Measurements from ENCODE around the gene SBF2.
"Not testable (repeated sequence)": the region's sequence is repeated elsewhere in the genome, so short reads cannot be mapped to it uniquely, and the experiment has no call there.

SBF2 gene

DNA sequence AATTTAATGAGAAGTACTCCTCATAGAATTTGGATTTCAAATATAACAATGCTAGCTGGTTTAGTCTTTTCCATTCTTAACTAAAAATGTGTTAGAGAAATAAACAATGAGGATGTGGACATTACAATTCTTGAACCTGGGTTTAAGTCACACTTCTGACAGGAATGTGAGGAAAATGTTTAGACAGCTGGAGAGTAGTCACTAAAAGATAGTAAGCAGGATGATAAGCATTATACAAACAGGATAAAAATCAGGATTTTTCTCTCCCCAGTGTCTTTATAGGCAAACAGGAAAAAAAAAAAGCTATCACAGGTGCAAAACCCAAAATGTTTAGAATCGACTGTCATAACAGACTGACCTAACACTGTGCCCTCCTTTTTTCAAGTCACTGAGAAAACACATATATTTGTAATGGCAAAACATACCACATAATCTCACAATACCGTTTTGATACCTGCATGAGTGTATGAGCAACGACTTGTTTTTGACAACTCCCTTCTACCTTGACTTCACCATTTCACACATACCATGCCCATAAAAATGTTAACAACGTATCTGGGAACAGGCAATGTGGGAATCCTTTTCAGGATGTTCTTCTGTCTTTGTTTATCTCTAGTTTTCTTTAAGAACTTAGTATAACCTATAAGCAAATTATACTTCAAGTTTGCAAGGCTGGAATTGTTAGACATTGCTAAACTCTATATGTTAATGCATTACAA, 242.0 kb downstream of the SBF2 start:
- no peak overlapping the region for H3K27ac ChIP-seq (ENCODE audit: low read depth, low read length, severe bottlenecking)
- H3K36me3 ChIP-seq (ENCODE audit: control insufficient read depth, insufficient read depth, low read length): no peaks in the 10 kb centered on the region
- H3K9me3 ChIP-seq (ENCODE audit: control insufficient read depth, low read length): no peaks in the 10 kb centered on the region
- WGBS, 2 experiments (ENCODE audit: insufficient coverage in 2 of 2): 68 to 76% methylated on average over 2 of the region's 4 CpGs
- no peaks in the 10 kb centered on the region for H3K4me1 ChIP-seq (ENCODE audit: control insufficient read depth, insufficient read depth, low read length, poor library complexity, severe bottlenecking)
- H3K4me3 ChIP-seq (ENCODE audit: extremely low read depth, insufficient read depth, low read length, poor library complexity, severe bottlenecking): no peak overlapping the region

DNA sequence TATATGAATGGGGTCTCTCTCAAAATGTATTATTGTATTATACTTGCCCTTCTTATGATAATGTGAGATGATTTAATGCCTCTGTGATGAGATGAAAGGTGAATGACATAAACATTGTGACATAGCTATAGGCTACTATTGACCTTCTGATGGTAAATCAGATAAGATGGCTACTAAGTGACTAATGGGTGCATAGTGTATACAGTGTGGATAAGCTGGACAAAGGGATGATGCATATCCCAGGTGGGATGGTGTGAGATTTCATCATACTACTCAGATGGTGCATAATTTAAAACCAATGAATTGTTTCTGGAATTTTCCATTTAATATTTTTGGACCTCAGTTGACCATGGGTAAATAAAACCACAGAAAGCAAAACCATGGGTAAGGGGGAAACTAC, 243.5 kb downstream of the SBF2 start:
- Histone ChIP-seq H3K9me3 (ENCODE audit: control insufficient read depth, low read length) (peaks cover 2% of the 10 kb centered on the region), H3K4me3 (ENCODE audit: extremely low read depth, insufficient read depth, low read length, poor library complexity, severe bottlenecking) (no peak overlapping the region), H3K4me1 (ENCODE audit: control insufficient read depth, insufficient read depth, low read length, poor library complexity, severe bottlenecking) (no peaks in the 10 kb centered on the region)

DNA sequence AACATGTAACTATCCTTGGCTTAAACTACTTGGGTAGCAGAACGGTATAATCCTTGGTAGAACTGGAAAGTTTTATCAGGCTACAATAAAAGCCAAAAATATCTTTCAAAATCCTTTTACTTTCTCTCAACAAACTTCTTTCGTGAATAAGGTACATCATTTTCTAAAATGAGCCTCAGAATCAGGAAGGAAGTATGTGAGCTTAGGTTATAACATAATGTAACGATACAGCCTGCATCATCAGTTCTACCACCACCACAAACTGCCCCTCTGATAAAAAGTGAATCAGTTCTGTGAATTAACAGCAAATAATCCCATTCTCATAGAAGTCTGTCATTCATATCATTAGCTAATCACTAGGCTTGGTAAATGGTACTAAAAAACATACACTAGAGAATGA, 244.3 kb downstream of the SBF2 start:
- no CpG with 5 or more reads among the region's 3 CpGs for WGBS, 2 experiments (ENCODE audit: insufficient coverage in 2 of 2)
- Histone ChIP-seq H3K27ac (ENCODE audit: low read depth, low read length, severe bottlenecking) (no peak overlapping the region), H3K9me3 (ENCODE audit: control insufficient read depth, low read length) (peaks cover 11% of the 10 kb centered on the region), H3K4me1 (ENCODE audit: control insufficient read depth, insufficient read depth, low read length, poor library complexity, severe bottlenecking) (no peaks in the 10 kb centered on the region), H3K36me3 (ENCODE audit: control insufficient read depth, insufficient read depth, low read length) (no peaks in the 10 kb centered on the region), H3K4me3 (ENCODE audit: extremely low read depth, insufficient read depth, low read length, poor library complexity, severe bottlenecking) (no peak overlapping the region)

More for the DNA sequence above, 243.5 kb downstream of the SBF2 start:
- no peak overlapping the region for H3K27ac ChIP-seq (ENCODE audit: low read depth, low read length, severe bottlenecking)
- H3K36me3 ChIP-seq (ENCODE audit: control insufficient read depth, insufficient read depth, low read length): no peaks in the 10 kb centered on the region

- H3K27ac ChIP-seq (ENCODE audit: low read depth, low read length, severe bottlenecking): no peak overlapping the region
- peaks cover 15% of the 10 kb centered on the region for H3K9me3 ChIP-seq (ENCODE audit: control insufficient read depth, low read length)
- H3K36me3 ChIP-seq (ENCODE audit: control insufficient read depth, insufficient read depth, low read length): no peaks in the 10 kb centered on the region
- no peaks in the 10 kb centered on the region for H3K4me1 ChIP-seq (ENCODE audit: control insufficient read depth, insufficient read depth, low read length, poor library complexity, severe bottlenecking)
- no peak overlapping the region for H3K4me3 ChIP-seq (ENCODE audit: extremely low read depth, insufficient read depth, low read length, poor library complexity, severe bottlenecking)
Observed at GRCh38 chr11:10048350-10048749, 245.7 kb downstream of the SBF2 start.

- Histone ChIP-seq H3K4me1 (ENCODE audit: control insufficient read depth, insufficient read depth, low read length, poor library complexity, severe bottlenecking) (no peaks in the 10 kb centered on the region), H3K4me3 (ENCODE audit: extremely low read depth, insufficient read depth, low read length, poor library complexity, severe bottlenecking) (no peak overlapping the region), H3K27ac (ENCODE audit: low read depth, low read length, severe bottlenecking) (no peak overlapping the region), H3K36me3 (ENCODE audit: control insufficient read depth, insufficient read depth, low read length) (no peaks in the 10 kb centered on the region), H3K9me3 (ENCODE audit: control insufficient read depth, low read length) (peaks cover 15% of the 10 kb centered on the region)
- 91 to 95% methylated on average over 5 of the region's 5 CpGs for WGBS, 2 experiments (ENCODE audit: insufficient coverage in 2 of 2)
Observed at GRCh38 chr11:10044618-10045017, 249.4 kb downstream of the SBF2 start.

GRCh38 chr11:10042699-10043098, 251.3 kb downstream of the SBF2 start:
- no CpG with 5 or more reads among the region's 4 CpGs for WGBS, 2 experiments (ENCODE audit: insufficient coverage in 2 of 2)
- Histone ChIP-seq H3K4me3 (ENCODE audit: extremely low read depth, insufficient read depth, low read length, poor library complexity, severe bottlenecking) (no peak overlapping the region), H3K27ac (ENCODE audit: low read depth, low read length, severe bottlenecking) (no peak overlapping the region), H3K4me1 (ENCODE audit: control insufficient read depth, insufficient read depth, low read length, poor library complexity, severe bottlenecking) (no peaks in the 10 kb centered on the region), H3K36me3 (ENCODE audit: control insufficient read depth, insufficient read depth, low read length) (no peaks in the 10 kb centered on the region), H3K9me3 (ENCODE audit: control insufficient read depth, low read length) (peaks cover 15% of the 10 kb centered on the region)

- WGBS, 2 experiments (ENCODE audit: insufficient coverage in 2 of 2): 100% methylated on average over 1 of the region's 2 CpGs; no CpG with 5 or more reads in 1 of the 2 experiments
- Histone ChIP-seq H3K36me3 (ENCODE audit: control insufficient read depth, insufficient read depth, low read length) (no peaks in the 10 kb centered on the region), H3K4me1 (ENCODE audit: control insufficient read depth, insufficient read depth, low read length, poor library complexity, severe bottlenecking) (no peaks in the 10 kb centered on the region), H3K4me3 (ENCODE audit: extremely low read depth, insufficient read depth, low read length, poor library complexity, severe bottlenecking) (no peak overlapping the region), H3K9me3 (ENCODE audit: control insufficient read depth, low read length) (peaks cover 15% of the 10 kb centered on the region), H3K27ac (ENCODE audit: low read depth, low read length, severe bottlenecking) (no peak overlapping the region)
Observed at GRCh38 chr11:10041748-10042446, 252.1 kb downstream of the SBF2 start.

GRCh38 chr11:10041332-10041731, 252.7 kb downstream of the SBF2 start:
- Histone ChIP-seq H3K4me1 (ENCODE audit: control insufficient read depth, insufficient read depth, low read length, poor library complexity, severe bottlenecking) (no peaks in the 10 kb centered on the region), H3K9me3 (ENCODE audit: control insufficient read depth, low read length) (peaks cover 15% of the 10 kb centered on the region), H3K4me3 (ENCODE audit: extremely low read depth, insufficient read depth, low read length, poor library complexity, severe bottlenecking) (no peak overlapping the region), H3K36me3 (ENCODE audit: control insufficient read depth, insufficient read depth, low read length) (no peaks in the 10 kb centered on the region), H3K27ac (ENCODE audit: low read depth, low read length, severe bottlenecking) (no peak overlapping the region)
- WGBS, 2 experiments (ENCODE audit: insufficient coverage in 2 of 2): no CpG with 5 or more reads among the region's 2 CpGs

GRCh38 chr11:10038521-10039302, 255.3 kb downstream of the SBF2 start:
- Histone ChIP-seq H3K4me1 (ENCODE audit: control insufficient read depth, insufficient read depth, low read length, poor library complexity, severe bottlenecking) (no peaks in the 10 kb centered on the region), H3K27ac (ENCODE audit: low read depth, low read length, severe bottlenecking) (no peak overlapping the region), H3K36me3 (ENCODE audit: control insufficient read depth, insufficient read depth, low read length) (no peaks in the 10 kb centered on the region), H3K9me3 (ENCODE audit: control insufficient read depth, low read length) (no peaks in the 10 kb centered on the region), H3K4me3 (ENCODE audit: extremely low read depth, insufficient read depth, low read length, poor library complexity, severe bottlenecking) (no peak overlapping the region)
- no CpG with 5 or more reads among the region's 2 CpGs for WGBS, 2 experiments (ENCODE audit: insufficient coverage in 2 of 2)

DNA sequence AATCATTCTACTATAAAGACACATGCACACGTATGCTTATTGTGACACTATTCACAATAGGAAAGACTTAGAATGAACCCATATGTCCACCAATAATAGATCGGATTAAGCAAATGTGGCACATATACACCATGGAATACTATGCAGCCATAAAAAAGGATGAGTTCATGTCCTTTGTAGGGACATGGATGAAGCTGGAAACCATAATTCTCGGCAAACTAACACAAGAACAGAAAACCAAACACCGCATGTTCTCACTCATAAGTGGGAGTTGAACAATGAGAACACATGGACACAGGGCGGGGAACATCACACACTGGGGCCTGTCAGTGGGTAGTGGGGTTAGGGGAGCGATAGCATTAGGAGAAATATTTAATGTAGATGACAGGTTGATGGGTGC, 258.1 kb downstream of the SBF2 start:
- H3K4me1 ChIP-seq (ENCODE audit: control insufficient read depth, insufficient read depth, low read length, poor library complexity, severe bottlenecking); H3K4me3 ChIP-seq (ENCODE audit: extremely low read depth, insufficient read depth, low read length, poor library complexity, severe bottlenecking); H3K27ac ChIP-seq (ENCODE audit: low read depth, low read length, severe bottlenecking); H3K36me3 ChIP-seq (ENCODE audit: control insufficient read depth, insufficient read depth, low read length); H3K9me3 ChIP-seq (ENCODE audit: control insufficient read depth, low read length): not testable (repeated sequence)
- WGBS, 2 experiments (ENCODE audit: insufficient coverage in 2 of 2): 100% methylated on average over 1 of the region's 6 CpGs

DNA sequence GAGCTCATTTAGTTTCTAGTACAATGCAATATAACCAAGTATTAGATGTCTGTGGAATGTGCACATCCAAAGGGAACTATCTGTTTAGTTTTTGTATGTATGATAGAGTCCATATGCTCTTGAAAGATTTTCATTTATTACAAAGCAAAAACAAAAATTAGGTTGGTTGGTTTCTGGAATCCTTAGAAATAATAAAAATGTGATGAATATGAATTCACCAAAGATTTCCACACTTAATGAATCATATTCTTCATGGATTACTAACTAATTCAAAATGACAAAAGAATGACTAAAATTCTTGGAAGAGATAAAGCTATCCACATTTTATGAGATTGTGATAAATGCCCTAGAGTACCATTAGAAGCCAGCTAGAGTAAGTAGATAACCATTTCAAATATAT, 261.1 kb downstream of the SBF2 start:
- Histone ChIP-seq H3K27ac (ENCODE audit: low read depth, low read length, severe bottlenecking) (no peak overlapping the region), H3K4me1 (ENCODE audit: control insufficient read depth, insufficient read depth, low read length, poor library complexity, severe bottlenecking) (no peaks in the 10 kb centered on the region), H3K9me3 (ENCODE audit: control insufficient read depth, low read length) (no peaks in the 10 kb centered on the region), H3K4me3 (ENCODE audit: extremely low read depth, insufficient read depth, low read length, poor library complexity, severe bottlenecking) (no peak overlapping the region), H3K36me3 (ENCODE audit: control insufficient read depth, insufficient read depth, low read length) (no peaks in the 10 kb centered on the region)

Measured in mesodermal cell (in vitro differentiated cells).